Adipocyte (in vitro differentiated cells): Measurements from ENCODE around the gene CWC15.
"Not testable (repeated sequence)": the region's sequence is repeated elsewhere in the genome, so short reads cannot be mapped to it uniquely, and the experiment has no call there.

Experiments used
- DNase-seq: peaks from one replicate; pipeline ENCODE4 v3.0.0-alpha.2; 2015; ENCODE audit warnings: low read depth
- H3K27me3 ChIP-seq: replicated peaks from 2 replicates; pipeline ENCODE4 v1.7.0; 2013; ENCODE audit warnings: mild to moderate bottlenecking, low read length, moderate library complexity; ENCODE audit not compliant: control insufficient read depth, insufficient read depth
- H3K36me3 ChIP-seq: 2 replicates; pipeline ENCODE4 v1.7.0; 2013; ENCODE audit warnings: low read length, mild to moderate bottlenecking, moderate library complexity; ENCODE audit not compliant: control insufficient read depth, insufficient read depth, severe bottlenecking
- H3K4me1 ChIP-seq: 2 replicates; pipeline ENCODE4 v1.7.0; 2013; ENCODE audit warnings: mild to moderate bottlenecking, low read length, moderate library complexity; ENCODE audit not compliant: control insufficient read depth, insufficient read depth
- H3K4me3 ChIP-seq: 2 replicates; pipeline ENCODE4 v1.7.0; 2013; ENCODE audit warnings: mild to moderate bottlenecking, low read length, moderate library complexity
- H3K9ac ChIP-seq: 2 replicates; pipeline ENCODE4 v1.7.0; 2013; ENCODE audit warnings: mild to moderate bottlenecking, low read length, moderate library complexity
- H3K9me3 ChIP-seq: 2 replicates; pipeline ENCODE4 v1.7.0; 2013; ENCODE audit warnings: mild to moderate bottlenecking, low read length, moderate library complexity; ENCODE audit not compliant: control insufficient read depth

The CWC15 gene

GRCh38 chr11:94928117-94928990, 45.0 kb downstream of the CWC15 start:
- Histone ChIP-seq H3K36me3 (no peaks in the 10 kb centered on the region), H3K4me3 (no peak overlapping the region), H3K9me3 (no peaks in the 10 kb centered on the region), H3K4me1 (peaks cover 41% of the 10 kb centered on the region), H3K9ac (no peak overlapping the region), H3K27me3 (no peaks in the 10 kb centered on the region)
- DNase-seq, result no peak

- peak; percentile 96 for DNase-seq
- Histone ChIP-seq H3K4me3 (peak overlapping the region; percentile 56), H3K27me3 (no peaks in the 10 kb centered on the region), H3K9ac (peak overlapping the region; percentile 71), H3K4me1 (peaks cover 30% of the 10 kb centered on the region), H3K36me3 (no peaks in the 10 kb centered on the region), H3K9me3 (no peaks in the 10 kb centered on the region)
Measured at GRCh38 chr11:94926698-94927237, 46.6 kb downstream of the CWC15 start.

GRCh38 chr11:94926271-94926625, 47.1 kb downstream of the CWC15 start:
- Histone ChIP-seq H3K27me3 (no peaks in the 10 kb centered on the region), H3K4me1 (peaks cover 30% of the 10 kb centered on the region), H3K36me3 (no peaks in the 10 kb centered on the region), H3K9me3 (no peaks in the 10 kb centered on the region), H3K4me3 (no peak overlapping the region), H3K9ac (no peak overlapping the region)
- DNase-seq, result peak; percentile 55

- Histone ChIP-seq H3K36me3 (no peaks in the 10 kb centered on the region), H3K27me3 (no peaks in the 10 kb centered on the region), H3K4me3 (no peak overlapping the region), H3K9me3 (no peaks in the 10 kb centered on the region), H3K9ac (no peak overlapping the region), H3K4me1 (peaks cover 30% of the 10 kb centered on the region)
- no peak for DNase-seq
Measured at GRCh38 chr11:94925422-94926270, 47.7 kb downstream of the CWC15 start.

GRCh38 chr11:94924612-94925011, 48.7 kb downstream of the CWC15 start:
- Histone ChIP-seq H3K9me3 (no peaks in the 10 kb centered on the region), H3K4me3 (no peak overlapping the region)
- DNase-seq, result no peak

GRCh38 chr11:94924171-94924572, 49.2 kb downstream of the CWC15 start:
- Histone ChIP-seq H3K9me3 (no peaks in the 10 kb centered on the region), H3K4me3 (no peak overlapping the region), H3K27me3 (no peaks in the 10 kb centered on the region), H3K4me1 (peaks cover 30% of the 10 kb centered on the region), H3K36me3 (no peaks in the 10 kb centered on the region), H3K9ac (no peak overlapping the region)
- no peak for DNase-seq

More at GRCh38 chr11:94924612-94925011, 48.7 kb downstream of the CWC15 start:
- Histone ChIP-seq H3K9ac (no peak overlapping the region), H3K36me3 (no peaks in the 10 kb centered on the region), H3K4me1 (peaks cover 30% of the 10 kb centered on the region), H3K27me3 (no peaks in the 10 kb centered on the region)

- H3K9ac ChIP-seq, result no peak overlapping the region
- no peaks in the 10 kb centered on the region for H3K27me3 ChIP-seq
- H3K36me3 ChIP-seq, result no peaks in the 10 kb centered on the region
- H3K9me3 ChIP-seq, result no peaks in the 10 kb centered on the region
- H3K4me3 ChIP-seq, result no peak overlapping the region
- peaks cover 22% of the 10 kb centered on the region for H3K4me1 ChIP-seq
- no peak for DNase-seq
Measured at GRCh38 chr11:94923004-94923334, 50.4 kb downstream of the CWC15 start.

GRCh38 chr11:94922321-94923003, 50.9 kb downstream of the CWC15 start:
- H3K9ac ChIP-seq, result no peak overlapping the region
- no peaks in the 10 kb centered on the region for H3K27me3 ChIP-seq
- H3K4me1 ChIP-seq, result peaks cover 17% of the 10 kb centered on the region
- no peaks in the 10 kb centered on the region for H3K9me3 ChIP-seq
- no peak for DNase-seq
- no peak overlapping the region for H3K4me3 ChIP-seq
- H3K36me3 ChIP-seq, result no peaks in the 10 kb centered on the region

GRCh38 chr11:94920311-94920710, 53.0 kb downstream of the CWC15 start:
- no peak overlapping the region for H3K9ac ChIP-seq
- H3K27me3 ChIP-seq, result no peaks in the 10 kb centered on the region
- H3K9me3 ChIP-seq, result no peaks in the 10 kb centered on the region
- H3K4me1 ChIP-seq, result no peaks in the 10 kb centered on the region
- peaks cover 3% of the 10 kb centered on the region for H3K36me3 ChIP-seq
- no peak for DNase-seq
- no peak overlapping the region for H3K4me3 ChIP-seq

- peaks cover 11% of the 10 kb centered on the region for H3K36me3 ChIP-seq
- H3K9me3 ChIP-seq, DNase-seq, H3K27me3 ChIP-seq, H3K9ac ChIP-seq, H3K4me3 ChIP-seq, H3K4me1 ChIP-seq: not testable (repeated sequence)
Measured at GRCh38 chr11:94913718-94914394, 59.5 kb downstream of the CWC15 start.
